Keratinocyte (primary cell): ENCODE data around the gene RBP5. TPM values are rescaled to one million over a fixed set of nuclear protein-coding genes. Genes with fewer than 3 reads are reported as not detected.

Experiments used
- DNase-seq: peaks from one replicate; pipeline ENCODE4 v3.0.0-alpha.2; 2011; ENCODE audit warnings: low read depth, missing footprints, low spot score
- FAIRE-seq: peaks from 2 replicates; lab custom pipeline; 2011; peaks lifted over from hg19 to GRCh38; lab: Jason Lieb, UNC
- H2AFZ ChIP-seq: 2 replicates; pipeline ENCODE4 v1.6.0; 2012; ENCODE audit warnings: low read length, control low read depth, inconsistent platforms; ENCODE audit not compliant: control insufficient read depth
- H3K27ac ChIP-seq: 2 replicates; pipeline ENCODE4 v1.5.1; 2011; ENCODE audit warnings: low read length; ENCODE audit not compliant: control insufficient read depth, insufficient read depth
- H3K27me3 ChIP-seq: 3 replicates; pipeline ENCODE4 v1.6.0; 2011; ENCODE audit warnings: low read length; ENCODE audit not compliant: control insufficient read depth, insufficient read depth; ENCODE audit errors: extremely low read depth
- H3K36me3 ChIP-seq, 2 experiments: 2 replicates in 1 of 2; 3 replicates in 1 of 2; pipeline ENCODE4 v1.5.1; 2011; ENCODE audit warnings: low read length in 2 of 2, mild to moderate bottlenecking in 1 of 2; ENCODE audit not compliant: control insufficient read depth in 2 of 2, insufficient read depth in 2 of 2; ENCODE audit errors: extremely low read depth in 1 of 2
- H3K4me1 ChIP-seq: 3 replicates; pipeline ENCODE4 v1.5.1; 2011; ENCODE audit warnings: low read length; ENCODE audit not compliant: control insufficient read depth, insufficient read depth; ENCODE audit errors: extremely low read depth
- H3K4me2 ChIP-seq: 3 replicates; pipeline ENCODE4 v1.6.0; 2011; ENCODE audit warnings: low read depth, low read length; ENCODE audit not compliant: control insufficient read depth, insufficient read depth; ENCODE audit errors: extremely low read depth
- H3K4me3 ChIP-seq, 3 experiments: fragments of 200-600 bp in 1 of 3; sonication (generic) in 1 of 3; 2 replicates in 2 of 3; 3 replicates in 1 of 3; pipeline ENCODE4 v1.5.1; 2011 to 2016; ENCODE audit warnings: low read length in 3 of 3, mild to moderate bottlenecking in 3 of 3, control low read depth in 2 of 3, inconsistent platforms in 1 of 3, low read depth in 1 of 3, mixed read lengths in 1 of 3, mixed run types in 1 of 3, moderate library complexity in 1 of 3; ENCODE audit not compliant: control insufficient read depth in 2 of 3, insufficient read depth in 2 of 3; ENCODE audit errors: extremely low read depth in 1 of 3
- H3K79me2 ChIP-seq: 2 replicates; pipeline ENCODE4 v1.6.0; 2012; ENCODE audit warnings: low read length; ENCODE audit not compliant: control insufficient read depth, insufficient read depth
- H3K9ac ChIP-seq: 3 replicates; pipeline ENCODE4 v1.6.0; 2011; ENCODE audit warnings: low read length; ENCODE audit not compliant: control insufficient read depth, insufficient read depth; ENCODE audit errors: extremely low read depth
- H3K9me1 ChIP-seq: 3 replicates; pipeline ENCODE4 v1.6.0; 2011; ENCODE audit warnings: low read length; ENCODE audit not compliant: control insufficient read depth, insufficient read depth; ENCODE audit errors: extremely low read depth
- H3K9me3 ChIP-seq: 2 replicates; pipeline ENCODE4 v1.5.1; 2012; ENCODE audit warnings: low read depth, low read length; ENCODE audit not compliant: control insufficient read depth
- H4K20me1 ChIP-seq: 3 replicates; pipeline ENCODE4 v1.6.0; 2011; ENCODE audit warnings: low read length; ENCODE audit not compliant: control insufficient read depth, insufficient read depth; ENCODE audit errors: extremely low read depth
- CTCF ChIP-seq, 3 experiments: IDR thresholded peaks in 1 of 3; conservative IDR thresholded peaks in 1 of 3; optimal IDR thresholded peaks in 1 of 3; 2 replicates in 2 of 3; 3 replicates in 1 of 3; pipeline versions ENCODE3 to v1.5.1; 2011; ENCODE audit warnings: low read length in 3 of 3, mild to moderate bottlenecking in 3 of 3, moderate library complexity in 2 of 3, control low read depth in 1 of 3, inconsistent platforms in 1 of 3; ENCODE audit not compliant: insufficient read depth in 2 of 3; ENCODE audit errors: extremely low read depth in 1 of 3
- EZH2 ChIP-seq: IDR thresholded peaks from one replicate; pipeline ENCODE4 v1.6.1; 2012; ENCODE audit warnings: inconsistent platforms, mild to moderate bottlenecking, low read length, moderate library complexity
- dilution Hi-C: fragments of 300-500 bp; cut with MboI; formaldehyde crosslinking; loops from one replicate; pipeline ENCODE4 v1.7.0; 2020; ENCODE audit warnings: low sequenced_read_pairs; ENCODE audit not compliant: extremely low pct_ligation_motif_present
- polyA plus RNA-seq, 5 experiments: library from polyadenylated mRNA; depleted of rRNA in 3 of 5; stranded (reverse) in 3 of 5; stranded (forward) in 1 of 5; unstranded in 1 of 5; fragments of >200 nt; gene quantifications; 1 replicate in 1 of 5; 2 replicates in 3 of 5; 3 replicates in 1 of 5; pipeline versions ENCODE4 v1.2.1 to v1.2.3, GENCODE V29; 2011 to 2012; ENCODE audit warnings: missing spikeins in 2 of 5, low read depth in 1 of 5, low replicate concordance in 1 of 5

The RBP5 gene
- polyA plus RNA-seq, 1 donor (not counting 4 experiments of a cell fraction or from before 2014, with no cell fraction given): not detected

- FAIRE-seq: no peak
- TF ChIP-seq EZH2: no peak
- Histone ChIP-seq H3K4me3 (no peak overlapping the region), H3K9me3 (no peaks in the 10 kb centered on the region), H3K27ac (no peak overlapping the region), H3K9me1 (no peaks in the 10 kb centered on the region), H3K27me3 (no peaks in the 10 kb centered on the region), H4K20me1 (no peaks in the 10 kb centered on the region), H3K4me1 (peaks cover 6% of the 10 kb centered on the region), H3K36me3 (peaks cover 0 to 11% of the 10 kb centered on the region in 2 experiments), H3K4me2 (no peak overlapping the region), H3K9ac (no peak overlapping the region), H2AFZ (no peak overlapping the region), H3K79me2 (no peaks in the 10 kb centered on the region)
- no peak for DNase-seq
- dilution Hi-C loops: no loop called here
Measured at GRCh38 chr12:7096006-7096932, 32.4 kb downstream of the RBP5 start.

- H3K9me1 ChIP-seq: no peaks in the 10 kb centered on the region
- H2AFZ ChIP-seq: no peak overlapping the region
- no peaks in the 10 kb centered on the region for H3K79me2 ChIP-seq
- no peaks in the 10 kb centered on the region for H4K20me1 ChIP-seq
- no peaks in the 10 kb centered on the region for H3K9me3 ChIP-seq
- TF ChIP-seq CTCF (optimal IDR thresholded peaks at IDR 0.05 in 1 of 3, IDR thresholded peaks at IDR 0.05 in 1 of 3, conservative IDR thresholded peaks at IDR 0.05 in 1 of 3; ENCODE audit: extremely low read depth in 1 of 3, insufficient read depth in 2 of 3, low read length in 3 of 3) (no peak), EZH2 (no peak)
- FAIRE-seq: no peak
- no peaks in the 10 kb centered on the region for H3K27me3 ChIP-seq
- no peak overlapping the region for H3K9ac ChIP-seq
- no peak for DNase-seq
- peaks cover 6% of the 10 kb centered on the region for H3K4me1 ChIP-seq
- H3K36me3 ChIP-seq: peaks cover 0 to 5% of the 10 kb centered on the region in 2 experiments
- no peak overlapping the region for H3K4me2 ChIP-seq
- dilution Hi-C loops: no loop called here
- H3K27ac ChIP-seq: no peak overlapping the region
- no peak overlapping the region for H3K4me3 ChIP-seq
Measured at GRCh38 chr12:7093892-7094291, 34.8 kb downstream of the RBP5 start.
